GM19238 (cell line): ENCODE measurements around the gene DNAJC6.
"Not testable (repeated sequence)": the region's sequence is repeated elsewhere in the genome, so short reads cannot be mapped to it uniquely, and the experiment has no call there.

Experiments
- DNase-seq: peaks from one replicate; pipeline ENCODE4 v3.0.0; 2011; ENCODE audit warnings: low spot score; ENCODE audit not compliant: insufficient read length

Gene DNAJC6

DNA sequence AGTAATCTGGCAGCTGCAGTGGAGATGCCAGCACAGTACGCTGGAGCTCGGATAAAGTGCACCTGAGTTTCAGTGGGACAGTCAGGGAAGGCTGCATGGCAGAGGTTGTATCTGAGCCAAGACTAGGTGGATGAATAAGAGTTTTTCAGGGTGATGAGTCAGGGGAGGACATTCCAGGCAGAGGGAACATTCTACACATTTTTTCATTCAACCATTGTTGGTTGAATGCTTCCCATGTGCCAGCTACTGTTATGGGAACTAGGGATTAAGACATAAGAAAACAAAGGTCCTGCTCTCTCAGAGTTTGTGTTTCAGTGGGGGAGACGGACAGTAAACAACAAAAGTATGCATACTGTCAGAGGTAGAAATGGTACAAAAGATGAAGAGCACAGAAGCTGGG lies 116.4 kb downstream of the DNAJC6 start:
- no peak for DNase-seq

DNA sequence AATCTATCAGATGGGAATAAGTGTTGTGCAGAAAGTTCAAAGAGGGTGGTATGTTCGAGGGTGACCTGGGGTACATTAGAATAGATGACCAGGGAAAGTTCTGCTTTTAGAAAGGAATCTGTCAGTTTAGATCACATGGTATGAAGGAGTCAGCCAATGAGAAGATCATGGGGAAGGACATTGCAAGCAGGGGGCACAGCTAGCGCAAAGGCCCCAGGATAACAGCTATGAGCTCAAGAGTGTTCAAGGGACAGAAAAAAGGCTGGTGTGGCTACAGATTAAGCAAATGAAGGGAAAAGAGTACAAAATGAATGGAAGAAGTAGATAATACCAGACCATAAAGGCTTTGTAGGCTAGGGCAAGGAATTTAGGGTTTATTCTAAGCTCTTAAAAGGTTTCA lies 119.7 kb downstream of the DNAJC6 start:
- DNase-seq, result no peak

DNA sequence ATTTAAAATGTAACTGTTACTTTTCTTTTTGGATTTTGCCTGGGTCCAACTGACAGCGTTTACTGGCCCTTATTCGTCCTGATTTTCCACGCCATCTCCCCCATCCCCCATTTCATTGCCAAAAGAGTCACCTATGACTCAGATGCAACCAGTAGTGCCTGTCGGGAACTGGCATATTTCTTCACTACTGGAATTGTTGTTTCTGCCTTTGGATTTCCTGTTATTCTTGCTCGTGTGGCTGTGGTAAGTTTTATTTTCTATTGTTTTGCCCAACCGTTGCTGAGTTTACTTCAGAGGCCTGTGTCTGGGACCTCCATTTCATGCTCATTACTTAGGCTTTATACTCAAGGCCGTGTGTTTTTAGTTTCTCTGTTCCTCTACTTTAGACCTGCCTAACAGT lies 120.5 kb downstream of the DNAJC6 start:
- DNase-seq, result no peak

DNA sequence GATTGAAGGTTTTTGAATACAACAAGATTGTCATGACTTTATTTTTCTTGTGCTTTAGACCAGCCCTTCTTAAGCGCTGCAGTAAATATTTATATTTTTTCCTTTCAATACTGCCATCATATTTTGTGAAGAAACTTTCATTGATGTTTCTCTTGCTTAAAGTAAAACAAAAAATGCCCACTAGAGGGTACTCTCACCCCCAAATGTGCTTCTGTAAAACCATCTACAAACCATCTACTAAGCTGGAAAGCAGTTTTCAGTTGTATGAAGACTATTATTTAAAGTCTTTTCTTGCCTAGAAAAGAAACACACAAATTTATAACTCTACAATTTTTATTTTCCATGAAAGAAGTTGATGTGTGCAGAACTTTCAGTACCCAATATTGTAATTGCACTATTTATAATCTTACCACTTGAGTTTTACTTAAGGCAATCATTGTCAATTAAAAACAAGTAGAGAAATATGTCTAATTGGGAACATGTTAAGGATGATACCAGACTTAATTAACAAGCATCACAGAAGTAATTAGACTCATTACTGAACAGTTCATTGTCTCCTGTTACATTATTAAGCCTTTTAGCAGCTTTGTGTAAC lies 121.9 kb downstream of the DNAJC6 start:
- DNase-seq, result no peak

DNA sequence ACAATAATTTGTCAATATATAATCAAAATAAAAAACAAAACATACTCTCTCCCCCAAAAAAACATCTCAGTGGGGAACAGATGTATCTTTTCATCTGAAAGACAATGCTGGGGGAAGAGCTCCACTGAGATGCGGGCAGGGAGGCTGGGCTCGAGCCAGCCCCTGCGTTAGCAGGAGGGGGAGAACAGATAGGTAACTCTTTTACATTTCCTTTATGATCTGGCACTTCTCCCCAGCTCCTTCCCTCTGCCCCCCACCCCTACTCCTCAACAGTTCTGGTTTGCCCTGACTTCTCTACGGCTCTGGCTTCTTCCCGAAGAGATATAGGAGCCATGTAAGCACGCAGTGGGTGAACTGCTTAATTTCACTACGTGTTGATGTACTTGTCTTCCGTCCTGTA lies 123.6 kb downstream of the DNAJC6 start:
- DNase-seq, result no peak

DNA sequence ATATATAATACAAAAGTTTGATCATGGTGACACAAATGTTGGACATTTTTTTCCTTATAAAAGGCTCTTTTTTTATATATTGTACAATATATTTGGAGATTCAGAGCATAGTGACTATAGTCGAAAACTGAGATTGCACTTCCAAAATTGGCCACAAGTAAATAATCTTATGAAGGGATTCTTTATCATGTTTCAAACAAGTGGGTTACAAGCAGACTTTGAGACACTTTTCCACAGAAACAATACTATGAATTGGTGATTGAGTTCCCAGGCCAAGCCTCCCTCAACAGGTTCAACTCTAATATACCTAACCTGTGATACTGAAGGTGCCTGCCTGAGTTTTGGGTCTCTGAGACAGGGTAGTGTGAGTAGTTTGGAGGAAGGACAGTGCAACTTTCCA lies 124.9 kb downstream of the DNAJC6 start:
- no peak for DNase-seq

DNA sequence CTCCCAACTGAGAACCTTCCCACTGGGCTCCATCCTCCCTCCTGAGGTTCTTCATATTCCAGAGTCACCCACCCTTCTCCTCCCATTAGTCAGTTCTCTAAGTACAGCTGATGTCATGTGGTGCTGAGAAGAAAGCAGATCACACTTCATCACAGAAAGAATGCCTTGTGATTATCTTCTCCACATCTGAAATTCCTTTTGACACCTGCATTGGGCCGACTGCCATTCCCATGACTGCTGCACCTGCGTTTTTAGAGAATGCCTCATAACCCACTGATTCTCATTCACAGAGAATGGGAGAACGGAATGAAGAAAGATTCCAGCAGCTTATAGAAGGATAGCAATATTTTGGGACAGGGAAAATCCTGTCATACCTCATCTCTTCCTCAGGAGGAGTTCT lies 125.4 kb downstream of the DNAJC6 start:
- DNase-seq, result no peak

DNA sequence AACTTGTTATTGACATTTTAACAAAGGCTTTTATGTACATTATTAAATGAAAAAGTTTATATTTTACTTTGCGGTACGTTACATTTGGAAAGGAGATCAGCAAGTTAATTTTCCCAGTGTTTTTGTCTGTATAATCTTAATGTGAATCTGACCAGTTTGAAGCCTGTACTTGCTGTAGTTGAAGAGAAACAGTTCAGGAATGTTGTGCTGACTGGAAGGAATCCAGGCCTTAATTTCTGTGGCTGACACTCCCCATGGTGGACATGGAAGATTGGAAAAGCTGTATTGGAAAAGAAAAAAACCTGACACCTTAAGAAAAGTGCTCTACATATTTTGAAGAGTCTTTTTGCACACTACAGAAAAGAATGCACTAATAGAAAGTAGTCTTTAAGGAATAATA lies 126.6 kb downstream of the DNAJC6 start:
- DNase-seq, result no peak

DNA sequence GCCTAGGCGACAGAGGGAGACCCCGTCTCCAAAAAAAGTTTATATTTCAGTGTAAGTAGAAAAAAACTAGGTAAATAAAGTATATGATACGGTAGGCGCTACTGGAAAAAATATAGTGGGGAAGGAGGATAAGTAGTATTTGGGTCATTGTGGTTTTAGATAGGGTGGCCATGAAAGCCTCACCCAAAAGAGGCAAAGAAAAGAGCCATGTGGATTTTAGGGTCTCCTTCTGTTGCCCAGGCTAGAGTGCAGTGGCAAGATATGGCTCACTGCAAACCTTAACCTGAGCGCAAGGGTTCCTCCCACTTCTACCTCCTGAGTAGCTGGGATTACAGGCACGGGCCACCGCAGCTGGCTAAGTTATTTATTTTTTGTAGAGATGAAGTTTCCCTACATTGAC lies 128.3 kb downstream of the DNAJC6 start:
- no peak for DNase-seq

DNA sequence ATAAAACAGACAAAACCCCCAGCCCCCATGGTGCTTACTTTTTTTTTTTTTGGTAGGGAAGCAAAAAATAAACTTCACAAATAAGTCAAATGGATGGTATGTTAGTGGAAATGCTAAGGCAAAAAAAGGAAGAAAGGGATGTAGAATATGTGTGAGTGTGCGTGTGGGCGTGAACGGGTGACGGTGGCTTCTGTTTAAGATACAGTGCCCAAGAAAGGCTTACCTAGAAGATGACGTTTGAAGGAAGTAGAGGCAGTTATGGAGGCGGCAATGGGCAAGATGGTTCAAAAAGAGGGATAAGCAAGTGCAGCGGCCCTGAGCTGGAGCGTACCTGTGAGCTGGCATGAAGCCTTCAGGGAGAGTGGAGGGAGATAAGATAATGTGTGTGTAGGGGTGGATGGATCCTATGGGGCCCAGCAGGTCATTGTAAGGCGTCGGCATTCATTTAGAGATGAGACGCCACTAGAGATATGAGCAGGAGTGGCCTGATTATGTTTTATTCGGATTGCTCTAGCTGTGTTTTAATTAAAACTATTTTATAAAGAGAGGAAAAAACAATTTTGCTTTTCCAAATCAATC lies 131.1 kb downstream of the DNAJC6 start:
- DNase-seq, result no peak

DNA sequence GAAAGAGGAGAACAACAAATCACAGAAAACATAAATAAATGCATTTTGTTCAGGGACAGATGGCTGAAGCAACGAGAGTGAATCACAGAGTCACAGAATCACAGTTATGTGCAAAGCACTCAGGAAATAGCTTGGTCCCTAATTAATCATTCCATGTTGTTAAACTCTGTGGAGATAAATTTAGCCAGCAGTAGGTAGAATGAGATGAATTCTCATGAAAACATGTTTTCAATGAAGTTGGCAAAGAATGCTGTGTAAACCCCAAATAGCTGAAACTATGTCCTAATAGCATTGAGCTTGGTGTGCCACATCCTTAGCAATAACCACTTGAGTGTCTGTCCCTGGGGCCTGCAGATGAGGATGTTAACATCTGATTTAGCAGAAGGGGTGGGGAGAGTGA lies 131.6 kb downstream of the DNAJC6 start:
- no peak for DNase-seq

DNA sequence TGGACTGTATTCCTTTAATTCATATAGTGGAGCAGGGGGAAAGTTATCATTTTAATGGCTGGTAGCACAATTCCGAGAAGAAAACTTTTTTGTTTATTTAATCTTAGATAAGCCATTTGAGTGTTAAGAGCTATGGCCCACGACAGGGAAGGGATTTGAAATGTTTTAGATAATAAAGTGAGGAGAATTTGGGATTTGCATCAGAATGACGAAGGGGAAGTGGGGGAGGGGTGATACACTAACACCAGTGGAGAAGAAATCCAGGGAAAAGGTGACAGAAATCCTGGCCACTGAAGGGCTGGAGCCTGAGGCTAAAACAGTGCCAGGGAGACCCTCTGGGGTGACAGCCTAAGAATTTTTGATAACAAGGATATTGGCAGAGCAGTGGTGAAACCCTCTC lies 132.1 kb downstream of the DNAJC6 start:
- no peak for DNase-seq

DNA sequence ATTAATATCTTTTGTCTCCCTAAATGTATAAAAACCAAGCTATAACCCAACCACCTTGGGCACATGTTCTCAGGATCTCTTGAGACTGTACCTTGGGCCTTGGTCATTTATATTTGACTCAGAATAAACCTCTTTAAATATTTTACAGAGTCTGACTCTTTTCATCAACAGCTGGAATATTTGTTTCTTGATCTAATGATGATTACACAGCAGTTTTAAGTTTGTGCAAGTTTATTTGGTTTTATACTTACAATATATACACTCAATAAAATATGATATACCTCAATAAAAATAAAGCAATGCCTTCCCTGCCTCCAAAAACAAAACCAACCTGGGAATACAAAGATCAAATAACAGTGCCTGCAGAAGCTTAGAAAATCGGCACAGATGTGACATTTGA lies 133.1 kb downstream of the DNAJC6 start:
- no peak for DNase-seq

DNA sequence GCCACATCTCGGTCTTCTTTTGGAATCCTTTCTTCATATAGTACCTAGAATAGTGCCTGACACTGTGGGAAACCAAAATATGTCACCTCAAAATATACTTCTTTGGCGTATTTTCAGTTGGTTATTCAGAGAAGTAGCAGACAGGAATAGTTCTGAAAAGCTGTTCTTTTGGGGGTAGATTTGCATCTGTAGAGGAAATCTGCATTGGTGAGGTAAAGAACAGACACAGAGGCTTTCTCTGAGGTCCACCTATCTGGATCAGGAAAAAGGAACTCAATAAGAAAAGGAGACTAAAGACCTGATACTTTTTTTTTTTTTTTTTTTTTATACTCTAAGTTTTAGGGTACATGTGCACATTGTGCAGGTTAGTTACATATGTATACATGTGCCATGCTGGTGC lies 134.3 kb downstream of the DNAJC6 start:
- no peak for DNase-seq

DNA sequence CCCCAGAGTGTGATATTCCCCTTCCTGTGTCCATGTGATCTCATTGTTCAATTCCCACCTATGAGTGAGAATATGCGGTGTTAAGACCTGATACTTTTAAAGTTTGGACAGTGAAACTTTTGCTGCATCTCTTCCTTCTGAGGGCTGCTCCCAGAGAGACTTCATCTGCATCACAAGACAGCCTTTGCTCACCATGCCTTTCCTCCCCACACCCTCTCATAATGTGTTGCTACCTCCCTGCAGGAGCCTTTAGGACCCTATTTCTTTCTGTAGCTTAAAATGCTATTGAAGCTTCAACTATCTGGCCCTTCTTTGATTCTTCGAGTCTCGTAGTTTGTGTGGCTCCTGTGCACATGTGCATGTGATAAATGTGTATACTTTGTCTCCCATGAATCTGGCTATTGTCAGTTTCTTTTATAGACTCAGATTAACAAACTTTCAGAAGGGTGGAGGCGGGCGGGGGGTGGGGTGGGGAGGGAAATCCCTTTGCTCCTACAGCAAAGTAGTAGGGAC lies 134.8 kb downstream of the DNAJC6 start:
- no peak for DNase-seq

DNA sequence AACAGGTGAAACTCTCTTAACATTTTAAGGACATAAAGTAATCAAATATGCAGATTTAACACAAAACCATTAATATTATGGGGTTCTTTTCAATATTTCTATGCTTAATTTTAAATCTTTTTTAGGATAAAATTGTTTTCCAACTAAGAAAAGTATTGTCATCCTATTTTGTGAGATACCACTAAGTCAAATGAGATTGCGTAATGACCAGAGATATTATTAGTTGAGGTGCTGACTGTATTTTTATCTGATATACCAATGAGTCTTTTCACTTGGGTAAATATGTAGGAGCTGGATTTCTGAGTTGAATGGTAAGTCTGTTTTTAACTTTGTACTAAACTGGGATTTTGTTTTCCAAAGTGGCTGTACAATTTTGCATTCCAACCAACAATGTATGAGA lies 136.5 kb downstream of the DNAJC6 start:
- no peak for DNase-seq

DNA sequence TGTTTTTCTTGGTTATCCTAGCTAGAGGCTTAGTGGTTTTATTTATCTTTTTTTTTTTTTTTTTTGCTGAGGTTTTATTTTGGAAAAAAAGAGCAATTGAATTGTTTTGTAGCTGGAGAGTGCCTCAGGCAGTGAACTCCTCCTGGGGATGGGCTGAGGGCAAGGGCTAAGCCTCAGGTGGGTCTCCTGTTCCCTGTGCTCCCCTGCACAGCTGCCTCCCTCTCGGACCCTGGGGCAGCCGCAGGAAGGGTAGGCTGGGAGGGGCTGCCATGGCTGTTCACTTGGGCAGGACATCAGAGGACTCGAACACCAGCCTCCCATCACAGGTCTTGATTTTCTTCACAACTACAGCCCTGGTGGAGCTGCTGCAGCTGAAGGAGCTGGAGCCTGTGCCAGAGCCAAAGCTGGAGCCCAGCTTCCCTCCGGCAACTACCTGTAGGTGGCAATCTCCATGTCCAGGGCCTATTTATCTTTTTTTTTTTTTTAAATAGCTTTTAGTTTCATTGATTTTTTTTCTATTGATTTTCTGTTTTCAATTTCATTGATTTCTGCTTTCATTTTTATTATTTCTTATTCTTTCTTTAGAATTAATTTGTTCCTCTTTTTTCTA lies 140.0 kb downstream of the DNAJC6 start:
- DNase-seq, result no peak

DNA sequence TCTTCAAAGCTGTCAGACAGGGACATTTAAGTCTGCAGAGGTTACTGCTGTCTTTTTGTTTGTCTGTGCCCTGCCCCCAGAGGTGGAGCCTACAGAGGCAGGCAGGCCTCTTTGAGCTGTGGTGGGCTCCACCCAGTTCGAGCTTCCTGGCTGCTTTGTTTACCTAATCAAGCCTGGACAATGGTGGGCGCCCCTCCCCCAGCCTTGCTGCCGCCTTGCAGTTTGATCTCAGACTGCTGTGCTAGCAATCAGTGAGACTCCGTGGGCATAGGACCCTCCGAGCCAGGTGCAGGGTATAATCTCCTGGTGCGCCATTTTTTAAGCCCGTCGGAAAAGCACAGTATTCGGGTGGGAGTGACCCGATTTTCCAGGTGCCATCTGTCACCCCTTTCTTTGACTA lies 146.3 kb downstream of the DNAJC6 start:
- DNase-seq, result not testable (repeated sequence)

DNA sequence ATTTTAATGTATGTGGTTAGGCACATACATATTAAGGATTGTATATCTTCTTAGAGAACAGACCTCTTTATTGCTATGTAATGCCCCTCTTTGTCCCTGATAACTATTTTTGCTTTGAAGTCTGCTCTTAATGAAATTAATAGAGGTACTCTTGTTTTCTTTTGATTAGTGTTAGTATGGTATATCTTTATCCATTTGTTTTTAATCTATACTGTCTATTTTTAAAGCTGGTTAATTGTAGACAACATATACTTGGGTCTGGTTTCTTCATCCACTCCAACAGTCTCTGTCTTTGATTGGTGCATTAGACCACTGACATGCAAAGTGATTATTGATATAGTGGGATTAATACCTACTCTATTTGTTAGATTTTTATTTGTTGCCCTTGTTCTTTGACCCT lies 147.1 kb downstream of the DNAJC6 start:
- DNase-seq, result no peak

DNA sequence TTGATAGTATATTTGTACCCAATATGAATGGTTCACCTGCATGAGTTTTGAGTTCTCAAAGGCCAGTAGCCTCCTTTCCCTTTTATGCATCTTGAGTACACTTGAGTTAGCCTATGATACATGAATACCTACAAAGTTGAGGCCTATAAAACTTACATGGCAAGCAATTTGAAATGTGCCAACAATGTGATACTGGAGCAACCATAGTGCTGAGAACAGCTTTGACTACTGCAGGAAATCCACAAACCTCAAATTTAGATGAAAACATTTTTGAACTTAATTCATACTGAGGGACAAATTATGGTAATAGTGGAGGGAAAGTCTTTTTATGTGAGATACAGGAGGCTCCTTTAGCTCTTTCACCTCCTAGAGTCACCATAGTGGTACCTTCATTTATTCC lies 148.5 kb downstream of the DNAJC6 start:
- DNase-seq, result no peak

DNA sequence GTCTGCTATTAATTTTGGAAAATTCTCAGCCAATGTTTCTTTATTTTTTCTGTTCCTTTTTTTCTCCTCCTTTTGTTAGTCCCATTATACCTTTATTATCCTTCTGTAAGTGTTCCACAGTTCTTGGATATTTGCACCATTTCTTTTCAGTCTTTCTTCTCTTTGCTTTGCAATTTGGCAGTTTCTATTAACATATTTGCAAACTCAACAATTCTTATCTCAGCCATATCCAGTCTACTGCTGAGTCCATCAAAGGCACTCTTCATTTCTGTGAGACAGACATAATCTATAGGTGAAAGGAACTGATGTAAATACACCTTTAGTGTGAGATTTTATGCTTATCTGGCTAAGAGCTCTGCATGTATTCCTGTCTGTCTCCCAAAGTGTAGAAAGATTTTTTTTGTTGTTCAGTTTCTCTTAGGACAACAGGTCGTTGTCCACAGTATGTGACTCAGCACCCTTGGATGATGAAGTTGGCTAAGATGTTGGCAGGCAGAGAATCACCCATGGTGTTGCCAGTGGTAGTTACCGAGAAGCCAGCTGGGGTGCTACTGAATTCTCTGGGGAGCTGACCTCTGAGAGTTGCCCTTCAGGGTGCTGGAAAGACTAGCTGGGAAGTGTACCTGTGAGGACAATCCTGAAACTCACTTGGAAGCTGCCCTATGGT lies 149.5 kb downstream of the DNAJC6 start:
- DNase-seq, result no peak

DNA sequence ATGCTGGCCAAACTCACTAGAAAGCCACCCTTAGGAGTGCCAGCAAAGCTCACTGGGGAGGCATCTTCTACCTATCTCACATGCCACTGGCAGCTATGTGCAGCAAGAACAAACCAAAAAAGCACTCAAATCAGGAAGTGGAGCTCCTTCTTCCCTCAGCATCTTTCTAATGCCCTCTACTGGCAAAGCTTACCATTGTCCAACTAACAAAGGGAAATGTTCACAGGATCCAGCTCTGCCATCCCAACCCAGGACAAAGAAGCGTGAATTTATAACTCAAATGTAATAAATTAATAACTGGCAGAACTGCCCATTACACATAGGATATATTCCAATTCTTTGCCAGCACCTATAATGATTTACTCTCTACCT lies 150.0 kb downstream of the DNAJC6 start:
- peak; percentile 10 for DNase-seq
